ENCODE measurements around the gene FERMT3. TPM values are rescaled to one million over a fixed set of nuclear protein-coding genes. Genes with fewer than 3 reads are reported as not detected.
"Not testable (repeated sequence)": the region's sequence is repeated elsewhere in the genome, so short reads cannot be mapped to it uniquely, and the experiment has no call there.

Gene FERMT3
- total RNA-seq = 6.9 TPM
- long read RNA-seq, partial matches to known transcripts = 8 of 10 reads
- long read RNA-seq, other reads (novel, unspliced or antisense) = 1 of 10 reads

DNA sequence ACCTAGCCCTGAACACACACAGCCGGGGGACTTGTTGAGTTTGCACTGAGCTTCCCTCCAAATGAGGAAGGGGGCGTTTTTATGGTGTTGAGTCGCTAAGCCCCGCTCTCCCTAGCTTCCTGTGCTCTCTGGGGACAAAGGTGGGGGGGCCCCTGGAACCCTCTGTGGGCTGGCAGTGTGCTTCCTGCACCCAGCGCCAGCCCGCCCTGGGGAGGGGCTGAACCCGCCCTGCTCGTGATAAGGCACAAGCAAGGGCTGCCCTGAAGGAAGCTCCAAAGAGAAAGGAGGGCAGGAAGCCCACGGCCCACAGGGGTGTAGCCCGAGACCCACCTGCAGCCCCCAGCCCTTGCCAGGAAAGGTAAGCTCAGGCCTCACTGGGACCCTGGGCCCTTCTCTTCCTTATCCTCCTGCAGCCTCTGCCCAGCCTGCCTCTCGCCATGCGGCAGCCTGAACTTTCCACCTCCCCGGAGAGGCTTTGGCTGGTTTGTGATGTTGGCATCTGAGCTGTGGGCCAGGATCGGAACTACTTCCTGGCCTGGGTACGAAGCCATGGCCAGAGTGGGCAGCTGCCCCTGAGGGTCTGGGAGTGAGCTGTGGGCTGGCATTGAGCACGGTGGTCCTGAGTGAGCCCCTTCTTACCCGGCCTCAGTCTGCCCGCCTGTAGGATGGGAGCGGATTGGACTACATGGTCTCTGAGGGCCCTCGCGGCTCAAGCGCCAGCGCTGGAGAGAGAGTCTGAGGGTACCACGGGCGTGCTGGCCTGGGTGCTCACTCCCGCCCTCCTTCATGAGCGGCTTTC is at the start of gene FERMT3:
Gene FERMT3, plus strand, starts transcription at position 265 of the 799 bp plus-strand sequence. CDS start 644 bp downstream, outside the sequence.
- intact Hi-C loops (cut with micrococcal nuclease) = no loop called here
- DNase-seq (peak; percentile 78), ATAC-seq (peak; percentile 43)

DNA sequence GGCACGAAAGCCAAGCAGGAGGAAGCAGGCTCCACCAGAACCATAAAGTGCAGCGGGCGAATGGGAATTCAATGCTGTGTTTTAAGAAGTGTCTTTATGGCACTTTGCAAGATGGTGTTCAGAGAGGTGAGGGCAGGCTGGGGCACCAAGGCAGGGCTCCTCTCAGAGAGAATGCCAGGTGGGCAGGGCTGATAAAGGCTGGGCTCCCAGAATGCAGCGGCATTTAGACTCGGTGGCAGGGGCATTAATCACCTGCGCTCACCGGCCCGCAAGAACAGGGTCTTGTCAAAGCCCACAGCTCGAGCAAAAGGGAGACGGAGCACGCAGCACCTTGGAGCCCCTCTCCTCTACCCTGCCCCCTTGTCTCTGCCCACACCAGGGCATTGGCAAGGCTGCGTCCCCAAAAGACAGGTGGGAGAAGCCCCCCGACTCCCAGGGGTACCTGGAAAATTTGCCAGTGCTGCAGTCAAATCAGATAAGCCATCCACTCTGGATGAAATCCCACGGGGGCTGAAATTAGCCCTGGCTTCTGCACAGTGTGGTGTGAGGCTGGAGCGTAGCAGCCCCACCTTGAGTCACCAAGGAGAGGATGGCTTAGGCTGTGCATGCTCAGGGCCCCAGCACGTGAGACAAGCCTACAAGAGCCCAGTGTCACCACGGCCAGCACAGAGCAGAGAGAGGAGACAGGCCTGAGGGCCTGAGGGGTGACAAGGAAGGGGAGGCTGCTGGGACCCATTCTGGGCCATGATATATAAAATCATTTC is 48.7 kb upstream of the FERMT3 start:
- DNase-seq (no peak), ATAC-seq (no peak)
- intact Hi-C loops (cut with micrococcal nuclease) = no loop called here

DNA sequence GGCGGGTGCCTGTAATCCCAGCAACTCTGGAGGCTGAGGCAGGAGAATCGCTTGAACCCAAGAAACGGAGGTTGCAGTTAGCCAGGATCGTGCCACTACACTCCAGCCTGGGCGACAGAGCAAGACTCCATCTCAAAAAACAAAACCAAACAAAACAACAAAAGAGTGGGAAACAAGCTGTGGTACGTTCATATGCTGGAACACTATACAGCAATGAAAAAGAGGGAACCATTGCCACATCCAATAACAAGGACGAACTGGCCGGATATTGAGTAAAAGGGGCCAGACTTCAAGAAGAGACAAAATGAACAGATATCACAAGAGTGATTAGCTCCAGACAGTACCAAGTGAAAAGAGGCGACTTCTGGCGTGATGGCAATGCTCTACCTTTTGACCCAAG is 45.5 kb upstream of the FERMT3 start:
- intact Hi-C loops (cut with micrococcal nuclease) = no loop called here

DNA sequence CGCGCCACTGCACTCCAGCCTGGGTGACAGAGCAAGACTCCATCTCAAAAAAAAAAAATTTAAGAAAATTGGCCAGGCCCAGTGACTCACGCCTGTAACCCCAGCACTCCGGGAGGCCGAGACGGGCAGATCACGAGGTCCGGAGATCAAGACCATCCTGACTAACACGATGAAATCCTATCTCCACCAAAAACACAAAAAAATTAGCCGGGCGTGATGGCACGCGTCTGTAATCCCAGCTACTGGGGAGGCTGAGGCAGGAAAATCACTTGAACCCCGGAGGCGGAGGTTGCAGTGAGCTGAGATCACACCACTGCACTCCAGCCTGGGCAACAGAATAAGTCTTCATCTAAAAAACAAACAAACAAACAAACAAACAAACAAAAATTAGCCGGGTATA is 43.8 kb upstream of the FERMT3 start:
- DNase-seq; intact Hi-C loops (cut with micrococcal nuclease); ATAC-seq: not testable (repeated sequence)

More for the DNA sequence above, 45.5 kb upstream of the FERMT3 start:
- ATAC-seq = no peak
- DNase-seq = no peak

- intact Hi-C loops (cut with micrococcal nuclease) = no loop called here
- no peak for DNase-seq
- no peak for ATAC-seq
Observed at GRCh38 chr11:64163951-64164350, 42.6 kb upstream of the FERMT3 start.

- intact Hi-C loops (cut with micrococcal nuclease) = no loop called here
- ATAC-seq = peak; percentile 65
- DNase-seq = peak; percentile 73
Observed at GRCh38 chr11:64164392-64165312, 41.9 kb upstream of the FERMT3 start.

- DNase-seq = no peak
- ATAC-seq = peak; percentile 38
- intact Hi-C loops (cut with micrococcal nuclease) = no loop called here
Observed at GRCh38 chr11:64165481-64165841, 41.1 kb upstream of the FERMT3 start.

DNA sequence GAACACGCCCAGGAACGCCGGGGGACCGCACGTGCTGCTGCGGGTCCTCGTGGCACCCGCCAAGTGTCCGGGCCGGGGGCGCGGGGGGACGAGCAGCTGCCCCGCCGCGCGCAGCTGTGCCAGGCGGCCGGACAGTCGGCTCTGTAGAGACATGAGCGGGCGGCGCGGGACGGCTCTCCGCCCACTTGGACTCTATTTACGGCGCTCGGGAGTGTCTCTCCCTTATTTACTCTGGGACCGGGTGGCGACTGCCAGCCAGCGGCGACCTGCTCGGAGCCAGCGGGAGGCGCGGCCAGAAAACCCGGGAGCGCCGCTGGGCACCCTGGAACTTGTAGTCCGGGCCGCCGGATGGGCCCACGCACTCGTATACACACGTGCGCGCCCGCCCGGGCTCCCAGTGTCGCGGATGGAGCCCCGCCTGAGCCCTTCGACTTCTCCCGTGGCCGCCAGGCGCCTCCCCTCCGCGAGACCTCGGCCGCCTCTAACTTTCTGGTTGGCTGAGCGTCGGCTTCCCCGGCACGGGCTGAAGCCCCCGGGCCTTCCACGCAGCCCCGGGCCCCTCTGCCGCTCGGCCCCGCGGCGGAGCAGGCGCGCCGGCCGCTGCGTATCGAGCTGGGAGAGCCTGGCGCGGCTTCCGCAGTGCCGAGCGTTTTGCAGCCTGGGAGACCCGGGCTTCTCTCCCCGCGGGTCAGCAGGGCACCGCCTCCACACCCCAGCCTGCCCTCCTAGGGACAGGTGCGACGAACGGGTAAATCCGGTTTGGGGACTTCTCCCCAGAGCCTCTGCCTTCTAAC is 40.5 kb upstream of the FERMT3 start, which contains the start of gene MACROD1:
Gene MACROD1, minus strand, starts transcription at position 272 of the 794 bp plus-strand sequence. Its CDS starts 119 bp downstream, at position 153.
- ATAC-seq (peak; percentile 88), DNase-seq (peak; percentile 94)
- intact Hi-C loops (cut with micrococcal nuclease) = no loop called here

DNA sequence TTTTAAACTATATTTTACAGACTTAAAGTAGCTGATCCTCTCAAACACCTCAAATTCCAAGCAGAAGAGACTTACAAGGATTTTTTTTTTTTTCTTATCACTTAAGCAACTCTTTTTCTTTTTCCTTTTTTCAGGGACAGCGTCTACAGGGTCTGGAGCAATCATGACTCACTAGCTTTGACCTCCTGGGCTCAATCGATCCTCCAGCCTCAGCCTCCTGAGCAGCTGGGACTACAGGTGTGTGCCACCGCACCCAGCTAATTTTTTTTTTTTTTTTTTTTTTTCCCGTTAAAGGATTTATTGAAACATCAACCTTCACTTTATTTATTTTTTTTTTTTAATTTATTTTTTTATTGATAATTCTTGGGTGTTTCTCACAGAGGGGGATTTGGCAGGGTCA is 36.1 kb upstream of the FERMT3 start:
- ATAC-seq (no peak), DNase-seq (no peak)
- intact Hi-C loops (cut with micrococcal nuclease) = no loop called here

- DNase-seq (no peak), ATAC-seq (no peak)
- intact Hi-C loops (cut with micrococcal nuclease) = no loop called here
Observed at GRCh38 chr11:64173616-64174355, 32.7 kb upstream of the FERMT3 start.

DNA sequence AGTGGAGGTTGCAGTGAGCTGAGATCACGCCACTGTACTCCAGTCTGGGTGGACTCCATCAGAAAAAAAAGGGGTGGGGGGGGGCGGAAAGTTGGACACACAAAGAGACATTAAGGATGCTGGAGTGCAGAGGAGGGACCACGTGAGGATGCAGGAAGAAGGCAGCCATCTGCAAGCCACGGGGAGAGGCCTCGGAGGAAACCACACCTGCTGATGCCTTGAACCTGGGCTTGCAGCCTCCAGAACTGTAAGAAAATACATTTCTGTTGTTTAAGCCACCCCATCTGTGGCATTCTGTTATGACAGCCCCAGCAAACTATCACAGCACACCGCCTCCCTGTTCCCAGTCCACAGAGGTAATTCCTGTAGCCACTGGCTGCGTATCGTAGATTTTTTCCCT is 29.8 kb upstream of the FERMT3 start:
- ATAC-seq (no peak), DNase-seq (no peak)
- intact Hi-C loops (cut with micrococcal nuclease) = no loop called here

DNA sequence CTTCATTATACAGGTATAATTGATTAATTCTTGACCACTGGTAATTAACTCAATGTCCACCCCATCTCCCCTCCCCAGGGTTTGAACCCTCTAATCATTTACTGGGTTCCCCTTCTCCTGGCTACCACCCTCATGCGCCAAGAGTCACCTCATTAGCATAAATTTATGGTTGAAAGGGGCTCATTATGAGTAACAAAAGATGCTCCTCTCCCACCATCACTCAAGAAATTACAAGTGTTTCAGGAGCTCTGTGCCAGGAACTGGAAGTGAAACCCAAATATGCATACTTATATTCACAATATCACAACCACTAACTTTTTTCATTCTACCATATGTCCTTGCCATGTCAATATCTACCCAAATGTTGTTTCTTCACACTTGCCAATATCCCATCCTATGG is 28.3 kb upstream of the FERMT3 start:
- intact Hi-C loops (cut with micrococcal nuclease) = no loop called here
- no peak for ATAC-seq
- DNase-seq = no peak

DNA sequence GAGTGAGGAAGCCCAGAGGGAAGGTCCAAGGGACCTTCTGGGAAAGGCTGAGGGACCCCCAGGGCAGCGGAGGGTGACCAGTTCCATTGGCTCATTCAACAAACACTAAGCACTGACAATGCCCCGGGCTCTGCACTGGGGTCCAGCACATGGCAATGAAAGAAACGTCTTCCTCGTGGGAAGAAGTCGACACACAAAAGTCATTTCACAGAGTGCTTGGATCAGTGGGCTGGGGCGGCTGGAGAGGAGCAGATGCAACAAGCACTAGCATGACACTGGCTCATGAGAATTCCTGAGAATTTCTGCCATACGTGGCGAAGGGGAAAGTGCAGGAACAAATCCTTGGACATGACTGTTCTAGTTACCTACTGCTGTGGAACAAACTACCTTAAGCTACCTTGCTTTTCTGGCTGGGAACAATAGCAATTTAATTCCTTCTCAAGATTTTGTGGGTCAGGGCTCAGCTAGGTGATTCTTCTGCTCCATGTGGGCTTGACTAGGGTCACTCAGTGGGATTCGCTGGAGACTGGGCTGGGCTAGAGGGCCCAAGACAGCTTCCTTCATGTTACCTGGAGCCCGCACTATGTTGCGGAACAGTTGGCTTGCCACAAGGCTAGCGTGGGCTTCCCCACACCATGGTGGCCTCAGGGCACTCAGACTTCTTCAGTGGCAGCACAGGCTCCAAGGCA is 27.4 kb upstream of the FERMT3 start:
- no peak for DNase-seq
- intact Hi-C loops (cut with micrococcal nuclease) = no loop called here
- ATAC-seq = no peak

GRCh38 chr11:64180891-64181290 is 25.6 kb upstream of the FERMT3 start:
- intact Hi-C loops (cut with micrococcal nuclease) = no loop called here
- ATAC-seq = no peak
- DNase-seq = no peak

- peak; percentile 71 for ATAC-seq
- peak; percentile 94 for DNase-seq
- intact Hi-C loops (cut with micrococcal nuclease) = no loop called here
Observed at GRCh38 chr11:64181506-64182411, 24.8 kb upstream of the FERMT3 start.

GRCh38 chr11:64183890-64184289 is 22.6 kb upstream of the FERMT3 start:
- no peak for ATAC-seq
- intact Hi-C loops (cut with micrococcal nuclease) = no loop called here
- no peak for DNase-seq

All from left ventricle myocardium superior (tissue), 1 donor.